Measurements from ENCODE around the gene GDI1. TPM values are rescaled to one million over a fixed set of nuclear protein-coding genes. Genes with fewer than 3 reads are reported as not detected.

GDI1 gene
- total RNA-seq, 2 donors from 2014 or later: 143 to 179 TPM

- TF ChIP-seq CTCF (conservative IDR thresholded peaks at IDR 0.05): no peak
- H3K27me3 ChIP-seq (ENCODE audit: control insufficient read depth, insufficient read depth, low read length, poor library complexity, severe bottlenecking): no peaks in the 10 kb centered on the region
- Mint-ChIP-seq H3K27ac (no peak overlapping the region), H3K4me3 (no peak overlapping the region), H3K36me3 (ENCODE audit: low read depth) (no peaks in the 10 kb centered on the region), H3K9me3 (peaks cover 66% of the 10 kb centered on the region), H3K4me1 (no peaks in the 10 kb centered on the region), H3K27me3 (ENCODE audit: insufficient read depth) (no peaks in the 10 kb centered on the region)
- no peak overlapping the region for H3K4me3 ChIP-seq (ENCODE audit: low read length)
- no peak for DNase-seq
- WGBS, 2 experiments (ENCODE audit: insufficient coverage in 1 of 2, insufficient read length in 1 of 2): 81 to 93% methylated on average over 3 to 13 of the region's 14 CpGs
- no peaks in the 10 kb centered on the region for H3K4me1 ChIP-seq (ENCODE audit: control insufficient read depth, insufficient read depth, low read length)
- no peaks in the 10 kb centered on the region for H3K9me3 ChIP-seq (ENCODE audit: control insufficient read depth, low read length)
- peaks cover 4% of the 10 kb centered on the region for H3K36me3 ChIP-seq (ENCODE audit: control insufficient read depth, insufficient read depth, low read length)
- no peak overlapping the region for H3K27ac ChIP-seq (ENCODE audit: low read depth, low read length)
- H3K9ac ChIP-seq (ENCODE audit: extremely low read depth, low read length, poor library complexity, severe bottlenecking): no peak overlapping the region
Observed at GRCh38 chrX:154481911-154482601, 45.1 kb downstream of the GDI1 start.

- no peaks in the 10 kb centered on the region for H3K27me3 Mint-ChIP-seq (ENCODE audit: insufficient read depth)
- H3K9me3 Mint-ChIP-seq: peaks cover 69% of the 10 kb centered on the region
- whole genome bisulfite sequencing, 2 experiments (ENCODE audit: insufficient coverage in 1 of 2, insufficient read length in 1 of 2): 94% methylated on average over 7 of the region's 7 CpGs; no CpG with 5 or more reads in 1 of the 2 experiments
- no peak overlapping the region for H3K4me3 Mint-ChIP-seq
- H3K9ac ChIP-seq (ENCODE audit: extremely low read depth, low read length, poor library complexity, severe bottlenecking): no peak overlapping the region
- H3K27me3 ChIP-seq (ENCODE audit: control insufficient read depth, insufficient read depth, low read length, poor library complexity, severe bottlenecking): no peaks in the 10 kb centered on the region
- no peaks in the 10 kb centered on the region for H3K9me3 ChIP-seq (ENCODE audit: control insufficient read depth, low read length)
- no peak overlapping the region for H3K27ac Mint-ChIP-seq
- no peaks in the 10 kb centered on the region for H3K4me1 Mint-ChIP-seq
- H3K4me1 ChIP-seq (ENCODE audit: control insufficient read depth, insufficient read depth, low read length): no peaks in the 10 kb centered on the region
- TF ChIP-seq CTCF (conservative IDR thresholded peaks at IDR 0.05): no peak
- no peak for DNase-seq
- peaks cover 2% of the 10 kb centered on the region for H3K36me3 Mint-ChIP-seq (ENCODE audit: low read depth)
- H3K4me3 ChIP-seq (ENCODE audit: low read length): no peak overlapping the region
- no peak overlapping the region for H3K27ac ChIP-seq (ENCODE audit: low read depth, low read length)
- peaks cover 4% of the 10 kb centered on the region for H3K36me3 ChIP-seq (ENCODE audit: control insufficient read depth, insufficient read depth, low read length)
Observed at GRCh38 chrX:154482786-154483185, 45.8 kb downstream of the GDI1 start.

GRCh38 chrX:154483325-154483724, 46.4 kb downstream of the GDI1 start:
- H3K36me3 Mint-ChIP-seq (ENCODE audit: low read depth): peaks cover 6% of the 10 kb centered on the region
- 88 to 96% methylated on average over 3 to 7 of the region's 7 CpGs for WGBS, 2 experiments (ENCODE audit: insufficient coverage in 1 of 2, insufficient read length in 1 of 2)
- H3K4me1 Mint-ChIP-seq: no peaks in the 10 kb centered on the region
- no peaks in the 10 kb centered on the region for H3K4me1 ChIP-seq (ENCODE audit: control insufficient read depth, insufficient read depth, low read length)
- peaks cover 4% of the 10 kb centered on the region for H3K36me3 ChIP-seq (ENCODE audit: control insufficient read depth, insufficient read depth, low read length)
- no peak overlapping the region for H3K4me3 ChIP-seq (ENCODE audit: low read length)
- H3K27ac Mint-ChIP-seq: no peak overlapping the region
- no peak overlapping the region for H3K4me3 Mint-ChIP-seq
- no peak for DNase-seq
- peaks cover 69% of the 10 kb centered on the region for H3K9me3 Mint-ChIP-seq
- no peaks in the 10 kb centered on the region for H3K9me3 ChIP-seq (ENCODE audit: control insufficient read depth, low read length)
- no peak overlapping the region for H3K9ac ChIP-seq (ENCODE audit: extremely low read depth, low read length, poor library complexity, severe bottlenecking)
- no peaks in the 10 kb centered on the region for H3K27me3 Mint-ChIP-seq (ENCODE audit: insufficient read depth)
- TF ChIP-seq CTCF (conservative IDR thresholded peaks at IDR 0.05): no peak
- H3K27me3 ChIP-seq (ENCODE audit: control insufficient read depth, insufficient read depth, low read length, poor library complexity, severe bottlenecking): no peaks in the 10 kb centered on the region
- no peak overlapping the region for H3K27ac ChIP-seq (ENCODE audit: low read depth, low read length)
